Testis (tissue), 2 donors: Measurements from ENCODE around the gene DET1.

Source experiments
- POLR2A ChIP-seq: fragments of 450-650 bp; IDR thresholded peaks from one replicate; pipeline ENCODE4 v1.6.1; 2017; ENCODE audit warnings: antibody characterized with exemption, mild to moderate bottlenecking, moderate library complexity
- TF ChIP-seq, protein P1 (sequence below), 3 experiments: fragments of 450-650 bp in 2 of 3; fragments of 200-600 bp in 1 of 3; sonication (generic) in 1 of 3; IDR thresholded peaks; one replicate each; pipeline ENCODE4 v1.5.1; 2016 to 2019; ENCODE audit warnings: antibody characterized with exemption in 3 of 3, mild to moderate bottlenecking in 2 of 3, moderate library complexity in 1 of 3

- TF ChIP-seq, protein P1, sequence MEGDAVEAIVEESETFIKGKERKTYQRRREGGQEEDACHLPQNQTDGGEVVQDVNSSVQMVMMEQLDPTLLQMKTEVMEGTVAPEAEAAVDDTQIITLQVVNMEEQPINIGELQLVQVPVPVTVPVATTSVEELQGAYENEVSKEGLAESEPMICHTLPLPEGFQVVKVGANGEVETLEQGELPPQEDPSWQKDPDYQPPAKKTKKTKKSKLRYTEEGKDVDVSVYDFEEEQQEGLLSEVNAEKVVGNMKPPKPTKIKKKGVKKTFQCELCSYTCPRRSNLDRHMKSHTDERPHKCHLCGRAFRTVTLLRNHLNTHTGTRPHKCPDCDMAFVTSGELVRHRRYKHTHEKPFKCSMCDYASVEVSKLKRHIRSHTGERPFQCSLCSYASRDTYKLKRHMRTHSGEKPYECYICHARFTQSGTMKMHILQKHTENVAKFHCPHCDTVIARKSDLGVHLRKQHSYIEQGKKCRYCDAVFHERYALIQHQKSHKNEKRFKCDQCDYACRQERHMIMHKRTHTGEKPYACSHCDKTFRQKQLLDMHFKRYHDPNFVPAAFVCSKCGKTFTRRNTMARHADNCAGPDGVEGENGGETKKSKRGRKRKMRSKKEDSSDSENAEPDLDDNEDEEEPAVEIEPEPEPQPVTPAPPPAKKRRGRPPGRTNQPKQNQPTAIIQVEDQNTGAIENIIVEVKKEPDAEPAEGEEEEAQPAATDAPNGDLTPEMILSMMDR (IDR thresholded peaks at IDR 0.05), result no peak
- no peak for TF ChIP-seq POLR2A
These were observed 37.2 kb downstream of the DET1 start for GRCh38 chr15:88509321-88509720.
